ENCODE data around the gene NOTO.
A peak's percentile ranks its signal among the peaks of the same experiment; 100 is the strongest.

NOTO gene

GRCh38 chr2:73174941-73175662 is 27.3 kb upstream of the NOTO start:
- H3K4me1 ChIP-seq (ENCODE audit: insufficient read depth, low read length), result peaks cover 14% of the 10 kb centered on the region
- no peaks in the 10 kb centered on the region for H3K79me2 ChIP-seq (ENCODE audit: insufficient read depth, low read length)
- DNase-seq (no peak), ATAC-seq (ENCODE audit: insufficient read depth, low read depth) (no peak)
- H3K4me3 ChIP-seq (ENCODE audit: low read depth in 1 of 2, low read length in 2 of 2), result no peak overlapping the region
- H3K36me3 ChIP-seq (ENCODE audit: insufficient read depth, low read length), result no peaks in the 10 kb centered on the region
- H3K9ac ChIP-seq (ENCODE audit: low read depth, low read length), result no peak overlapping the region
- H3K27me3 ChIP-seq (ENCODE audit: insufficient read depth, low read length, poor library complexity), result peaks cover 44% of the 10 kb centered on the region
- no peaks in the 10 kb centered on the region for H3K9me3 ChIP-seq (ENCODE audit: insufficient read depth, low read length, severe bottlenecking)
- TF ChIP-seq CTCF (IDR thresholded peaks at IDR 0.05; ENCODE audit: borderline replicate concordance, extremely low read depth, low read length, poor library complexity, severe bottlenecking) (no peak), EZH2 (IDR thresholded peaks at IDR 0.05; ENCODE audit: borderline replicate concordance, low read depth, low read length, severe bottlenecking) (no peak)
- no peak overlapping the region for H3K27ac ChIP-seq (ENCODE audit: low read length)
- no peak overlapping the region for H2AFZ ChIP-seq (ENCODE audit: low read depth, low read length)
- no peak overlapping the region for H3K4me2 ChIP-seq (ENCODE audit: insufficient read depth, low read length)
- H4K20me1 ChIP-seq (ENCODE audit: insufficient read depth, low read length), result no peaks in the 10 kb centered on the region

GRCh38 chr2:73175663-73176204 is 26.6 kb upstream of the NOTO start:
- no peak overlapping the region for H3K9ac ChIP-seq (ENCODE audit: low read depth, low read length)
- no peak overlapping the region for H3K4me2 ChIP-seq (ENCODE audit: insufficient read depth, low read length)
- H3K4me3 ChIP-seq (ENCODE audit: low read depth in 1 of 2, low read length in 2 of 2), result no peak overlapping the region
- TF ChIP-seq EZH2 (IDR thresholded peaks at IDR 0.05; ENCODE audit: borderline replicate concordance, low read depth, low read length, severe bottlenecking) (no peak), CTCF (IDR thresholded peaks at IDR 0.05; ENCODE audit: borderline replicate concordance, extremely low read depth, low read length, poor library complexity, severe bottlenecking) (no peak)
- H2AFZ ChIP-seq (ENCODE audit: low read depth, low read length), result no peak overlapping the region
- peak; percentile 14 for DNase-seq
- H3K4me1 ChIP-seq (ENCODE audit: insufficient read depth, low read length), result peaks cover 14% of the 10 kb centered on the region
- no peak for ATAC-seq (ENCODE audit: insufficient read depth, low read depth)
- H3K9me3 ChIP-seq (ENCODE audit: insufficient read depth, low read length, severe bottlenecking), result no peaks in the 10 kb centered on the region
- no peaks in the 10 kb centered on the region for H3K36me3 ChIP-seq (ENCODE audit: insufficient read depth, low read length)
- H3K79me2 ChIP-seq (ENCODE audit: insufficient read depth, low read length), result no peaks in the 10 kb centered on the region
- H3K27me3 ChIP-seq (ENCODE audit: insufficient read depth, low read length, poor library complexity), result peaks cover 44% of the 10 kb centered on the region
- H4K20me1 ChIP-seq (ENCODE audit: insufficient read depth, low read length), result no peaks in the 10 kb centered on the region
- no peak overlapping the region for H3K27ac ChIP-seq (ENCODE audit: low read length)

DNA sequence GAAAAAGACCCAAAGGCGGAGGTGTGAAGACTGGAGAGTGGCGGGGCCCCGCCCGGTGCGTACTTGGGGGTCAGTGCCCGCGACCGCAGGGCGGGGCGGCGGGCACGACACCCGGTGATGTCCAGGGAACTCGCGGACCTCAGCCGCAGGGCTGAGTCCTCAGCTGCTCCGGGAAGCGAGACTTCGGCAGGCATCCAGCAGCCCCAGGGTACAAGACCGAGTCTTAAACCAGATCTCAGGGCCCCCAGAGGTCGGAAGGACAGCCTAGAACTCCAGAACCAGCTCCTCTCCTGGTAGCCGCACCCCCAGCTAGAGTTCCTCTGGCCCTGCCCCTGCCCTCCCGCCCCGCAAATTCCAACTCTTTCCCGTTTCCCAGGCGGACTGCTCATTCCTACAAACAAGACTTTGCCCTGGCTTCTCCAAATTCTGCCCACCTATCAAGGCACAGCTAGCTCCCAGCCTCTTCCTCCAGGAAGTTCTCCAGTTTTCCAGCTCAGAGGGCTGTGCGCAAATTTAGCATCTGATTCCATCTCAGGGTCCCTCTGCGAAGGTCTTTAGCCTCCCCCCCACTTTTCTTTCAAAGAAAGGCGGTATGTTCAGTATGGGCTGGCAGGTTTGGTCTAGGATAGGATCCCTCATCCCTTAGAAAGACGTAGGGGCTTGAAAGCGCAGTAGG is 26.0 kb upstream of the NOTO start:
- H3K36me3 ChIP-seq (ENCODE audit: insufficient read depth, low read length), result no peaks in the 10 kb centered on the region
- TF ChIP-seq EZH2 (IDR thresholded peaks at IDR 0.05; ENCODE audit: borderline replicate concordance, low read depth, low read length, severe bottlenecking) (no peak), CTCF (IDR thresholded peaks at IDR 0.05; ENCODE audit: borderline replicate concordance, extremely low read depth, low read length, poor library complexity, severe bottlenecking) (no peak)
- no peaks in the 10 kb centered on the region for H3K79me2 ChIP-seq (ENCODE audit: insufficient read depth, low read length)
- peak overlapping the region; percentile 78; the same call in 1 of the 2 replicates for H2AFZ ChIP-seq (ENCODE audit: low read depth, low read length)
- H3K27ac ChIP-seq (ENCODE audit: low read length), result no peak overlapping the region
- no peak overlapping the region for H3K9ac ChIP-seq (ENCODE audit: low read depth, low read length)
- ATAC-seq (ENCODE audit: insufficient read depth, low read depth) (no peak), DNase-seq (no peak)
- 0 out of 2 replicates have a peak overlapping the region, but pooled peaks have one; percentile 87 for H3K4me2 ChIP-seq (ENCODE audit: insufficient read depth, low read length)
- H4K20me1 ChIP-seq (ENCODE audit: insufficient read depth, low read length), result no peaks in the 10 kb centered on the region
- H3K9me3 ChIP-seq (ENCODE audit: insufficient read depth, low read length, severe bottlenecking), result no peaks in the 10 kb centered on the region
- H3K4me1 ChIP-seq (ENCODE audit: insufficient read depth, low read length), result peaks cover 14% of the 10 kb centered on the region
- no peak overlapping the region for H3K4me3 ChIP-seq (ENCODE audit: low read depth in 1 of 2, low read length in 2 of 2)
- peaks cover 44% of the 10 kb centered on the region for H3K27me3 ChIP-seq (ENCODE audit: insufficient read depth, low read length, poor library complexity)

Data from DND-41 (cell line).